ENCODE measurements around the gene ADGRE3.
"Not testable (repeated sequence)": the region's sequence is repeated elsewhere in the genome, so short reads cannot be mapped to it uniquely, and the experiment has no call there.

ADGRE3 gene

GRCh38 chr19:14670408-14670807 lies 4.2 kb downstream of the ADGRE3 start:
- no peak for DNase-seq (ENCODE audit: low read depth in 2 of 2)

GRCh38 chr19:14669940-14670339 lies 4.7 kb downstream of the ADGRE3 start:
- no peak for DNase-seq (ENCODE audit: low read depth in 2 of 2)

- no peak for DNase-seq (ENCODE audit: low read depth in 2 of 2)
Observed at GRCh38 chr19:14661372-14661924, 13.2 kb downstream of the ADGRE3 start.

- DNase-seq (ENCODE audit: low read depth in 2 of 2): no peak
Observed at GRCh38 chr19:14659874-14660489, 14.7 kb downstream of the ADGRE3 start.

GRCh38 chr19:14655726-14656125 lies 18.9 kb downstream of the ADGRE3 start:
- no peak for DNase-seq (ENCODE audit: low read depth in 2 of 2)

- no peak for DNase-seq (ENCODE audit: low read depth in 2 of 2)
Observed at GRCh38 chr19:14654786-14655560, 19.7 kb downstream of the ADGRE3 start.

- DNase-seq (ENCODE audit: low read depth in 2 of 2): no peak
Observed at GRCh38 chr19:14650161-14650560, 24.5 kb downstream of the ADGRE3 start.

GRCh38 chr19:14649020-14649419 lies 25.6 kb downstream of the ADGRE3 start:
- no peak for DNase-seq (ENCODE audit: low read depth in 2 of 2)

- DNase-seq (ENCODE audit: low read depth in 2 of 2): no peak
Observed at GRCh38 chr19:14648506-14648905, 26.1 kb downstream of the ADGRE3 start.

- DNase-seq (ENCODE audit: low read depth in 2 of 2): no peak
Observed at GRCh38 chr19:14639536-14640277, 34.9 kb downstream of the ADGRE3 start.

GRCh38 chr19:14632286-14632685 lies 42.4 kb downstream of the ADGRE3 start:
- DNase-seq (ENCODE audit: low read depth in 2 of 2): no peak

GRCh38 chr19:14629557-14629956 lies 45.1 kb downstream of the ADGRE3 start:
- DNase-seq (ENCODE audit: low read depth in 2 of 2): no peak

- not testable (repeated sequence) for DNase-seq (ENCODE audit: low read depth in 2 of 2)
Observed at GRCh38 chr19:14624491-14624890, 50.2 kb downstream of the ADGRE3 start.

- no peak for DNase-seq (ENCODE audit: low read depth in 2 of 2)
Observed at GRCh38 chr19:14619404-14619803, 55.2 kb downstream of the ADGRE3 start.

GRCh38 chr19:14616407-14616806 lies 58.2 kb downstream of the ADGRE3 start:
- DNase-seq (ENCODE audit: low read depth in 2 of 2): no peak

- no peak for DNase-seq (ENCODE audit: low read depth in 2 of 2)
Observed at GRCh38 chr19:14615623-14616022, 59.0 kb downstream of the ADGRE3 start.

- DNase-seq (ENCODE audit: low read depth in 2 of 2): no peak
Observed at GRCh38 chr19:14614099-14614412, 60.6 kb downstream of the ADGRE3 start.

- not testable (repeated sequence) for DNase-seq (ENCODE audit: low read depth in 2 of 2)
Observed at GRCh38 chr19:14613399-14614098, 61.1 kb downstream of the ADGRE3 start.

GRCh38 chr19:14612657-14613056 lies 62.0 kb downstream of the ADGRE3 start:
- no peak for DNase-seq (ENCODE audit: low read depth in 2 of 2)

GRCh38 chr19:14612242-14612641 lies 62.4 kb downstream of the ADGRE3 start:
- not testable (repeated sequence) for DNase-seq (ENCODE audit: low read depth in 2 of 2)

- DNase-seq (ENCODE audit: low read depth in 2 of 2): no peak
Observed at GRCh38 chr19:14611051-14611450, 63.6 kb downstream of the ADGRE3 start.

- no peak for DNase-seq (ENCODE audit: low read depth in 2 of 2)
Observed at GRCh38 chr19:14606627-14607026, 68.0 kb downstream of the ADGRE3 start.
